Vagina (tissue), 2 donors: ENCODE results near the gene MYL3.

Experiments
- CTCF ChIP-seq, 3 experiments: fragments of 450-650 bp in 2 of 3; fragments of 200-600 bp in 1 of 3; sonication (generic) in 1 of 3; IDR thresholded peaks; one replicate each; pipeline ENCODE4 v1.5.1; 2017 to 2019; ENCODE audit warnings: antibody characterized with exemption in 3 of 3, mild to moderate bottlenecking in 2 of 3, moderate library complexity in 2 of 3
- POLR2AphosphoS5 ChIP-seq, 2 donors: sonication (generic); formaldehyde crosslinking; IDR thresholded peaks; one replicate each; pipeline ENCODE4 v1.9.0; 2017; ENCODE audit warnings: antibody characterized with exemption in 2 of 2, mild to moderate bottlenecking in 2 of 2, low read depth in 1 of 2; ENCODE audit not compliant: insufficient read depth in 1 of 2

- TF ChIP-seq POLR2AphosphoS5 (IDR thresholded peaks at IDR 0.05; ENCODE audit: insufficient read depth in 1 of 2, low read depth in 1 of 2) (no peak), CTCF (IDR thresholded peaks at IDR 0.05) (no peak)
Measured at GRCh38 chr3:46883830-46884185, 20.6 kb upstream of the MYL3 start.
